ENCODE results near the gene PDHA2.

The PDHA2 gene

DNA sequence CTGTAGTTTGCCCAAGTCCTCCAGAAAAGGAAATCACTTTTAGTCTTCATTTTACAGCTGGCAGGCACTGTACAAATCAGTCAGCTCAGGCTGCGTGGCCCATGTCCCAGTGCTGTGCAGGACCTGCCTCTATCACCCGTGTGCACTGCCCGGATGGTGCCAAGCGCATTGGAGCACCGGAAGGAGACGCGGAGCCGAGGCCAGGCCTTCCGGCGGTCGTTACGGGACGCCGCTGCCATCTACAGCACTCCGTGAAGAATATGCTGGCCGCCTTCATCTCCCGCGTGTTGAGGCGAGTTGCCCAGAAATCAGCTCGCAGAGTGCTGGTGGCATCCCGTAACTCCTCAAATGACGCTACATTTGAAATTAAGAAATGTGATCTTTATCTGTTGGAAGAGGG lies at the start of gene PDHA2:
Gene PDHA2 (plus strand): TSS at position 203 of the 400 bp plus-strand sequence. CDS start 58 bp downstream, at position 261.
- TF ChIP-seq L3MBTL2 (conservative IDR thresholded peaks at IDR 0.05) (no peak), FOXA1 (IDR thresholded peaks at IDR 0.05) (no peak), PKNOX1 (IDR thresholded peaks at IDR 0.05) (no peak), FOXK2 (IDR thresholded peaks at IDR 0.05) (no peak), CTBP1 (IDR thresholded peaks at IDR 0.05; ENCODE audit: borderline replicate concordance) (no peak), NFRKB (IDR thresholded peaks at IDR 0.05) (no peak), SUZ12 (IDR thresholded peaks at IDR 0.05) (no peak), FOXM1 (IDR thresholded peaks at IDR 0.05; ENCODE audit: borderline replicate concordance) (no peak), BHLHE40 (IDR thresholded peaks at IDR 0.05; ENCODE audit: borderline replicate concordance) (no peak), ZNF384 (IDR thresholded peaks at IDR 0.05) (no peak), ARNT (IDR thresholded peaks at IDR 0.05) (no peak), LEF1 (IDR thresholded peaks at IDR 0.05; ENCODE audit: borderline replicate concordance) (no peak), HDGF (IDR thresholded peaks at IDR 0.05; ENCODE audit: borderline replicate concordance) (no peak), ELF4 (IDR thresholded peaks at IDR 0.05) (no peak), SP1 (IDR thresholded peaks at IDR 0.05) (no peak), TARDBP (IDR thresholded peaks at IDR 0.05) (no peak)
- ChIA-PET CTCF (no interaction called here), POLR2A (no interaction called here)
- no peak for DNase-seq (ENCODE audit: extremely low spot score)

GRCh38 chr4:95798003-95798402 lies 41.9 kb upstream of the PDHA2 start:
- TF ChIP-seq CTBP1 (IDR thresholded peaks at IDR 0.05; ENCODE audit: borderline replicate concordance) = no peak
- TF ChIP-seq NFRKB (IDR thresholded peaks at IDR 0.05) = no peak
- TF ChIP-seq PKNOX1 (IDR thresholded peaks at IDR 0.05) = no peak
- TF ChIP-seq FOXK2 (IDR thresholded peaks at IDR 0.05) = no peak
- TF ChIP-seq FOXM1 (IDR thresholded peaks at IDR 0.05; ENCODE audit: borderline replicate concordance) = no peak
- no peak for TF ChIP-seq ZNF384 (IDR thresholded peaks at IDR 0.05)
- no peak for TF ChIP-seq TARDBP (IDR thresholded peaks at IDR 0.05)
- no peak for TF ChIP-seq SP1 (IDR thresholded peaks at IDR 0.05)
- no peak for TF ChIP-seq SUZ12 (IDR thresholded peaks at IDR 0.05)
- TF ChIP-seq LEF1 (IDR thresholded peaks at IDR 0.05; ENCODE audit: borderline replicate concordance) = no peak
- no peak for TF ChIP-seq FOXA1 (IDR thresholded peaks at IDR 0.05)
- ChIA-PET POLR2A (no interaction called here), CTCF (interaction anchor here (0.7 kb wide), 1 partner anchor 92 kb away, joined by 4 read pairs; no protein-coding TSS in a partner anchor)
- DNase-seq (ENCODE audit: extremely low spot score) = no peak

GRCh38 chr4:95798727-95799126 lies 41.2 kb upstream of the PDHA2 start:
- no peak for TF ChIP-seq ZNF384 (IDR thresholded peaks at IDR 0.05)
- no peak for TF ChIP-seq SP1 (IDR thresholded peaks at IDR 0.05)
- TF ChIP-seq FOXK2 (IDR thresholded peaks at IDR 0.05) = no peak
- TF ChIP-seq FOXM1 (IDR thresholded peaks at IDR 0.05; ENCODE audit: borderline replicate concordance) = no peak
- TF ChIP-seq ELF4 (IDR thresholded peaks at IDR 0.05) = no peak
- no peak for TF ChIP-seq SUZ12 (IDR thresholded peaks at IDR 0.05)
- no peak for TF ChIP-seq L3MBTL2 (conservative IDR thresholded peaks at IDR 0.05)
- TF ChIP-seq HDGF (IDR thresholded peaks at IDR 0.05; ENCODE audit: borderline replicate concordance) = no peak
- no peak for TF ChIP-seq PKNOX1 (IDR thresholded peaks at IDR 0.05)
- TF ChIP-seq TARDBP (IDR thresholded peaks at IDR 0.05) = no peak
- TF ChIP-seq NFRKB (IDR thresholded peaks at IDR 0.05) = no peak
- no peak for TF ChIP-seq ARNT (IDR thresholded peaks at IDR 0.05)
- TF ChIP-seq CTBP1 (IDR thresholded peaks at IDR 0.05; ENCODE audit: borderline replicate concordance) = no peak
- no peak for TF ChIP-seq FOXA1 (IDR thresholded peaks at IDR 0.05)
- TF ChIP-seq BHLHE40 (IDR thresholded peaks at IDR 0.05; ENCODE audit: borderline replicate concordance) = no peak
- no peak for TF ChIP-seq LEF1 (IDR thresholded peaks at IDR 0.05; ENCODE audit: borderline replicate concordance)
- CTCF ChIA-PET = no interaction called here
- POLR2A ChIA-PET = no interaction called here
- DNase-seq (ENCODE audit: extremely low spot score) = no peak

GRCh38 chr4:95821867-95822266 lies 18.0 kb upstream of the PDHA2 start:
- DNase-seq (ENCODE audit: extremely low spot score) = no peak
- TF ChIP-seq ZNF384 (IDR thresholded peaks at IDR 0.05) = no peak
- ChIA-PET CTCF (no interaction called here), POLR2A (no interaction called here)

DNA sequence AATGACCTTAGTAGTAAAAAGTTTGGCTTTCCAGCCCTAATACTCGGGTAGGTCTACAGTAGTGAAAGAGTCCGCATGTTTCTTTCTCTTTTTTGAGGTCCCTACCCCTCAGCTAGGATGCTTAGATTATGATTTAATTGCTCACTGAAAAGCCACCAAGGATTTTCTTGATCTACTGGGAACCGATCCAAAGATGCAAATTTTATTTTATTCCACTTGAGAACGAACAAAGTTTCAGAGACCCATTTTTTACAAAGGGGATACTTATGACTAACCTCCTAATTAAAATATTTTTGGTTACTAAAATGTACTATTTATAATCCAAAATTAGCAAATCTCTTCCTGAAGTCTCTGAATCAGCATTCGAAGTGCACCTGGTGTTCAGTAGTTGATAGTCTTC lies 14.3 kb upstream of the PDHA2 start:
- DNase-seq (ENCODE audit: extremely low spot score) = no peak
- ChIA-PET CTCF (no interaction called here), POLR2A (no interaction called here)
- TF ChIP-seq SP1 (IDR thresholded peaks at IDR 0.05) (no peak), PKNOX1 (IDR thresholded peaks at IDR 0.05) (no peak), LEF1 (IDR thresholded peaks at IDR 0.05; ENCODE audit: borderline replicate concordance) (no peak), BHLHE40 (IDR thresholded peaks at IDR 0.05; ENCODE audit: borderline replicate concordance) (no peak), ELF4 (IDR thresholded peaks at IDR 0.05) (no peak), SUZ12 (IDR thresholded peaks at IDR 0.05) (no peak), FOXA1 (IDR thresholded peaks at IDR 0.05) (no peak), L3MBTL2 (conservative IDR thresholded peaks at IDR 0.05) (no peak), TARDBP (IDR thresholded peaks at IDR 0.05) (no peak), HDGF (IDR thresholded peaks at IDR 0.05; ENCODE audit: borderline replicate concordance) (no peak), ARNT (IDR thresholded peaks at IDR 0.05) (no peak), FOXM1 (IDR thresholded peaks at IDR 0.05; ENCODE audit: borderline replicate concordance) (no peak), CTBP1 (IDR thresholded peaks at IDR 0.05; ENCODE audit: borderline replicate concordance) (no peak), ZNF384 (IDR thresholded peaks at IDR 0.05) (no peak), FOXK2 (IDR thresholded peaks at IDR 0.05) (no peak), NFRKB (IDR thresholded peaks at IDR 0.05) (no peak)

DNA sequence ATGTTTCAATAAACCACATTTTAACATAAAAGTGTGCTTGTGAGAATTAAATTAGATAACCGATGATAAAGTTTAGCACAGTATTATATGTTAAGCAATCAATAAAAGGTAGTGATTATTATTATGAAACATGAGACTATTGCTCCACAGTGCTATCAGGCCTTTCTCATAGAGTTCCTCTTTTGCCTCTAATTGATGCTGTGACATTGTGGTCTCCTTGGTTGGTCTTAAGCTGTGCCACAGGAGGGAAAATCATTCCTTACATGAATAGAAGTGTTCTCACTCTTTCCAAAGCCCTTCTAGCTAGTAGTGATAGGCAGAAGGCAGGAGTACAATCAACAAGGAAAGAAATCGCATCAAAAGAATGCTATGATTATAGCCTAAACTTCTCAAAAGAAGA lies 9.2 kb upstream of the PDHA2 start:
- ChIA-PET POLR2A (no interaction called here), CTCF (no interaction called here)
- no peak for TF ChIP-seq SUZ12 (IDR thresholded peaks at IDR 0.05)
- TF ChIP-seq FOXM1 (IDR thresholded peaks at IDR 0.05; ENCODE audit: borderline replicate concordance) = no peak
- TF ChIP-seq FOXA1 (IDR thresholded peaks at IDR 0.05) = no peak
- no peak for TF ChIP-seq FOXK2 (IDR thresholded peaks at IDR 0.05)
- TF ChIP-seq CTBP1 (IDR thresholded peaks at IDR 0.05; ENCODE audit: borderline replicate concordance) = no peak
- TF ChIP-seq PKNOX1 (IDR thresholded peaks at IDR 0.05) = no peak
- TF ChIP-seq L3MBTL2 (conservative IDR thresholded peaks at IDR 0.05) = no peak
- TF ChIP-seq BHLHE40 (IDR thresholded peaks at IDR 0.05; ENCODE audit: borderline replicate concordance) = no peak
- DNase-seq (ENCODE audit: extremely low spot score) = no peak

Data from HEK293T (cell line).